IMR-90 (cell line): ENCODE results near the gene XIRP1.

ENCODE experiments used
- BHLHE40 ChIP-seq: fragments of 150-350 bp; IDR thresholded peaks from 2 replicates; pipeline ENCODE4 v1.6.1; 2016; ENCODE audit warnings: mild to moderate bottlenecking, low read depth, low read length
- CEBPB ChIP-seq: IDR thresholded peaks from 2 replicates; pipeline ENCODE4 v1.6.1; 2012; ENCODE audit warnings: low read depth, low read length, improper control_type of control experiment
- FOS ChIP-seq: fragments of 150-350 bp; IDR thresholded peaks from 2 replicates; pipeline ENCODE4 v1.6.1; 2016; ENCODE audit warnings: low read depth, low read length
- MAFK ChIP-seq: IDR thresholded peaks from 2 replicates; pipeline ENCODE4 v1.6.1; 2012; ENCODE audit warnings: low read depth, low read length, improper control_type of control experiment
- MAZ ChIP-seq: IDR thresholded peaks from 2 replicates; pipeline ENCODE4 v1.6.1; 2012; ENCODE audit warnings: low read depth, mild to moderate bottlenecking, low read length, improper control_type of control experiment, moderate library complexity, borderline replicate concordance
- POLR2A ChIP-seq: IDR thresholded peaks from 2 replicates; pipeline ENCODE4 v1.6.1; 2012; ENCODE audit warnings: mild to moderate bottlenecking, low read depth, low read length
- RAD21 ChIP-seq: IDR thresholded peaks from 2 replicates; pipeline ENCODE4 v1.6.1; 2012; ENCODE audit warnings: low read length, improper control_type of control experiment
- RFX5 ChIP-seq: IDR thresholded peaks from 2 replicates; pipeline ENCODE4 v1.8.0; 2012; ENCODE audit warnings: low read depth, mild to moderate bottlenecking, low read length, moderate library complexity
- TF ChIP-seq, protein P1 (sequence below): conservative IDR thresholded peaks from 2 replicates; pipeline ENCODE4 v1.5.1; 2012; ENCODE audit warnings: mild to moderate bottlenecking, low read depth, low read length, improper control_type of control experiment
- TF ChIP-seq, protein P2 (sequence below): fragments of 150-350 bp; IDR thresholded peaks from 2 replicates; pipeline ENCODE4 v1.6.1; 2017; ENCODE audit warnings: mild to moderate bottlenecking, antibody characterized with exemption, low read length, low read depth

DNA sequence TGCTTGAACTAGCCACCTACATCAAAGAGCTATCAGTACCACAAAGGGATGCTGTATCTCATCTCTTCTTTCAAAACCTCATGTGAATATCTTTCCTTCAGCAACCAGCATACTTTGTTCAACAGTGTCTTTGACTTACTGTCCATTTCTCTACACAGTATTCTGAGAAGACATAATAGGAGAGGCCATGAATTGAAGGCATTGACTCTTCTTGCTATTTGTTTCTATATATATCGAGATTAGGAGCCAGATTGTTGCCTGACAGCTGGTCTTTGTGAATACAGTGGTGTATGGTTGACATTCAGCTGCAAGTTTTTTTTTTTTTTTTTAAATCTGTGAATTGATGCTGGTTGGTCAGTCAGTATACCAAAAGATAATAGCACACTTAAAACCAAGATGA, 26.9 kb downstream of the XIRP1 start:
- TF ChIP-seq, protein P1, sequence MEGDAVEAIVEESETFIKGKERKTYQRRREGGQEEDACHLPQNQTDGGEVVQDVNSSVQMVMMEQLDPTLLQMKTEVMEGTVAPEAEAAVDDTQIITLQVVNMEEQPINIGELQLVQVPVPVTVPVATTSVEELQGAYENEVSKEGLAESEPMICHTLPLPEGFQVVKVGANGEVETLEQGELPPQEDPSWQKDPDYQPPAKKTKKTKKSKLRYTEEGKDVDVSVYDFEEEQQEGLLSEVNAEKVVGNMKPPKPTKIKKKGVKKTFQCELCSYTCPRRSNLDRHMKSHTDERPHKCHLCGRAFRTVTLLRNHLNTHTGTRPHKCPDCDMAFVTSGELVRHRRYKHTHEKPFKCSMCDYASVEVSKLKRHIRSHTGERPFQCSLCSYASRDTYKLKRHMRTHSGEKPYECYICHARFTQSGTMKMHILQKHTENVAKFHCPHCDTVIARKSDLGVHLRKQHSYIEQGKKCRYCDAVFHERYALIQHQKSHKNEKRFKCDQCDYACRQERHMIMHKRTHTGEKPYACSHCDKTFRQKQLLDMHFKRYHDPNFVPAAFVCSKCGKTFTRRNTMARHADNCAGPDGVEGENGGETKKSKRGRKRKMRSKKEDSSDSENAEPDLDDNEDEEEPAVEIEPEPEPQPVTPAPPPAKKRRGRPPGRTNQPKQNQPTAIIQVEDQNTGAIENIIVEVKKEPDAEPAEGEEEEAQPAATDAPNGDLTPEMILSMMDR: no peak
- TF ChIP-seq POLR2A (no peak), MAFK (no peak), RFX5 (no peak), MAZ (no peak), RAD21 (no peak), CEBPB (no peak), FOS (no peak), BHLHE40 (no peak)
- TF ChIP-seq, protein P2, sequence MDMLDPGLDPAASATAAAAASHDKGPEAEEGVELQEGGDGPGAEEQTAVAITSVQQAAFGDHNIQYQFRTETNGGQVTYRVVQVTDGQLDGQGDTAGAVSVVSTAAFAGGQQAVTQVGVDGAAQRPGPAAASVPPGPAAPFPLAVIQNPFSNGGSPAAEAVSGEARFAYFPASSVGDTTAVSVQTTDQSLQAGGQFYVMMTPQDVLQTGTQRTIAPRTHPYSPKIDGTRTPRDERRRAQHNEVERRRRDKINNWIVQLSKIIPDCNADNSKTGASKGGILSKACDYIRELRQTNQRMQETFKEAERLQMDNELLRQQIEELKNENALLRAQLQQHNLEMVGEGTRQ: no peak
